GM12872 (cell line): ENCODE results near the gene OSGIN1.

Experiments
- CTCF ChIP-seq: IDR thresholded peaks from 3 replicates; pipeline ENCODE4 v1.5.1; 2011; ENCODE audit warnings: low read depth, mild to moderate bottlenecking, low read length, moderate library complexity; ENCODE audit not compliant: insufficient read depth

OSGIN1 gene

GRCh38 chr16:83971165-83972130 is 18.4 kb downstream of the OSGIN1 start:
- no peak for TF ChIP-seq CTCF

DNA sequence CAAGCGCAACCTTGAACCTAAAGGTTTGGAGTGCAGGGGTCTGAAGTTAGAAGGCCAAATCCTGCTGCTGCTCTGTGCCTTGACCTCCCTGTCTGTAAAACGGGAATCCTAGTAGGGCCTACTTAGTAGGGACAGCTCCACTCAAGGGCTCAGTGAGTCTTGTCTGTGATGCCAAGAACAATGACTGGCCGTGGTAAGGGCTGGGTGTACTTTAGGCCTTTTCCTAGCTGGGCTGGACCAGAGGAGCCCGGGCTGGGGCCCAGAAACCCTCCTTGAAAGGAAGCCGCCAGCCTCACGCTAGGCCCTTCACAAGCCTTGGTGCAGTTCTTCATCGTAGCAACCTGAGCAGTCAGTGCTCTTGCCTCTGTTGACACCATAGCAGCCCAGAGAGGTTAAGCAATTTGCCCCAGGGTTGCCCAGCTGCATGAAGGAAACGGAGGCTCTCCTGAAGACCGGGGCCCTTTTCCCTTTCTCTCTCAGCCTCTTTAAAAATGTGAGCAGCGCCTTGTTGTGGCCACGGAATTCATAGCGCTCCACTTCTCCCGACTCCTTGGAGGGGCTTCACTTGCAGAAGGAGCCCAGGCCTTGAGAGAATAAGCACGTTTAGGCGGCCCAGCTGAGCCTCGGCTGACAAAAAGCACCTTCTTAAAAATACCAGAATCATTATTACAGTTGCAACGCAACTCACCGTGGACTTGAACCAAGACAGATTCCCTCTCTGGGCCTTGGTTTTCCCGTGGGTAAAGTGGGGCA is 19.4 kb downstream of the OSGIN1 start:
- no peak for TF ChIP-seq CTCF

GRCh38 chr16:83973077-83973476 is 20.0 kb downstream of the OSGIN1 start:
- no peak for TF ChIP-seq CTCF

GRCh38 chr16:83973581-83974385 is 20.7 kb downstream of the OSGIN1 start:
- TF ChIP-seq CTCF = no peak

GRCh38 chr16:83974475-83974874 is 21.4 kb downstream of the OSGIN1 start:
- no peak for TF ChIP-seq CTCF

- TF ChIP-seq CTCF = no peak
Observed at GRCh38 chr16:83975590-83976260, 22.7 kb downstream of the OSGIN1 start.
